ENCODE results near the gene RXRG.

- no peak for TF ChIP-seq CTCF (IDR thresholded peaks at IDR 0.05; ENCODE audit: low read depth, low read length)
- TF ChIP-seq EZH2phosphoT487 (IDR thresholded peaks at IDR 0.05; ENCODE audit: low read depth), result no peak
Observed at GRCh38 chr1:165411396-165411795, 33.5 kb downstream of the RXRG start.
